Measurements from ENCODE around the gene FKBP2.
A peak's percentile ranks its signal among the peaks of the same experiment; 100 is the strongest.

FKBP2 gene

GRCh38 chr11:64239662-64240434 is 1.0 kb upstream of the FKBP2 start:
- Histone ChIP-seq H3K4me1 (ENCODE audit: control insufficient read depth, insufficient read depth, low read length) (no peaks in the 10 kb centered on the region), H3K4me3 (ENCODE audit: low read depth, low read length) (peak overlapping the region; percentile 75), H3K27ac (ENCODE audit: extremely low read depth, low read depth, low read length) (peak overlapping the region; percentile 55), H3K9me3 (ENCODE audit: control insufficient read depth, insufficient read depth, low read depth, low read length) (no peaks in the 10 kb centered on the region), H3K36me3 (ENCODE audit: control insufficient read depth in 2 of 2, insufficient read depth in 1 of 2, low read length in 2 of 2) (peaks cover 0 to 48% of the 10 kb centered on the region in 2 experiments; a peak in 1 of 3 replicates)
- ChIA-PET CTCF (interaction anchor here (0.6 kb wide), 1 partner anchor 54 kb away, joined by 3 read pairs; no protein-coding TSS in a partner anchor), POLR2A (interaction anchor here (0.6 to 3.9 kb wide), 5 partner anchors 10 to 72 kb away, joined by 3 to 14 read pairs (median 3); partner anchors contain the start of genes DNAJC4, NUDT22 and TRPT1)
- no peak for TF ChIP-seq GLI4 (tag by site-specific recombination; IDR thresholded peaks at IDR 0.05)
- no peak for TF ChIP-seq ZNF121 (tag by site-specific recombination; IDR thresholded peaks at IDR 0.05)
- TF ChIP-seq KLF1 (tag by site-specific recombination; IDR thresholded peaks at IDR 0.05): peak; percentile 40; the same call in 1 of the 2 replicates
- TF ChIP-seq EGR2 (tag by site-specific recombination; IDR thresholded peaks at IDR 0.05; ENCODE audit: low read depth): peak; percentile 25; the same call in 1 of the 2 replicates
- TF ChIP-seq ZFHX2 (tag by site-specific recombination; conservative IDR thresholded peaks at IDR 0.05): peak; percentile 15
- TF ChIP-seq ZNF155 (tag by site-specific recombination; IDR thresholded peaks at IDR 0.05): no peak

- Histone ChIP-seq H3K9me3 (ENCODE audit: control insufficient read depth, insufficient read depth, low read depth, low read length) (no peaks in the 10 kb centered on the region), H3K27ac (ENCODE audit: extremely low read depth, low read depth, low read length) (peak overlapping the region; percentile 55), H3K36me3 (ENCODE audit: control insufficient read depth in 2 of 2, insufficient read depth in 1 of 2, low read length in 2 of 2) (peaks cover 0 to 45% of the 10 kb centered on the region in 2 experiments; a peak in 1 of 3 replicates), H3K4me1 (ENCODE audit: control insufficient read depth, insufficient read depth, low read length) (no peaks in the 10 kb centered on the region), H3K4me3 (ENCODE audit: low read depth, low read length) (peak overlapping the region; percentile 75)
- ChIA-PET POLR2A (interaction anchor here (0.7 to 7.2 kb wide), 19 partner anchors 9 to 537 kb away, joined by 3 to 96 read pairs (median 7); partner anchors contain the start of genes BAD, CATSPERZ, ESRRA and NUDT22), CTCF (interaction anchor here (0.6 to 1.2 kb wide), 8 partner anchors 9 to 788 kb away, joined by 3 to 5 read pairs (median 4); no protein-coding TSS in a partner anchor)
- TF ChIP-seq HIC1 (tag by site-specific recombination; IDR thresholded peaks at IDR 0.05) (peak; percentile 21; the same call in 1 of the 2 replicates), ZEB2 (tag by site-specific recombination; IDR thresholded peaks at IDR 0.05) (peak; percentile 40; the same call in 1 of the 2 replicates), ZNF114 (tag by site-specific recombination; IDR thresholded peaks at IDR 0.05) (no peak), ZNF426 (tag by site-specific recombination; IDR thresholded peaks at IDR 0.05) (no peak), ZNF791 (tag by site-specific recombination; IDR thresholded peaks at IDR 0.05) (no peak), ZBTB26 (tag by site-specific recombination; optimal IDR thresholded peaks at IDR 0.05) (peak; percentile 56), ZNF561 (tag by site-specific recombination; IDR thresholded peaks at IDR 0.05; ENCODE audit: borderline replicate concordance) (no peak), SP3 (tag by site-specific recombination; IDR thresholded peaks at IDR 0.05) (peak; percentile 91), MYNN (tag by site-specific recombination; IDR thresholded peaks at IDR 0.05; ENCODE audit: borderline replicate concordance) (no peak), ZBTB48 (tag by site-specific recombination; IDR thresholded peaks at IDR 0.05) (no peak)
Observed at GRCh38 chr11:64241241-64241490, 271 bp downstream of the FKBP2 start.
